Measurements from ENCODE around the gene CEP170.
"Not testable (repeated sequence)": the region's sequence is repeated elsewhere in the genome, so short reads cannot be mapped to it uniquely, and the experiment has no call there.

Gene CEP170

GRCh38 chr1:243150906-243151305 is 104.2 kb downstream of the CEP170 start:
- DNase-seq = not testable (repeated sequence)

GRCh38 chr1:243149120-243149519 is 106.0 kb downstream of the CEP170 start:
- DNase-seq = not testable (repeated sequence)

- DNase-seq = not testable (repeated sequence)
Observed at GRCh38 chr1:243147351-243147750, 107.7 kb downstream of the CEP170 start.

GRCh38 chr1:243140498-243140897 is 114.6 kb downstream of the CEP170 start:
- DNase-seq = not testable (repeated sequence)

- peak; percentile 88 for DNase-seq
Observed at GRCh38 chr1:243122876-243123409, 132.1 kb downstream of the CEP170 start.

- DNase-seq = not testable (repeated sequence)
Observed at GRCh38 chr1:243121939-243122338, 133.1 kb downstream of the CEP170 start.

GRCh38 chr1:243118601-243119322 is 136.3 kb downstream of the CEP170 start:
- not testable (repeated sequence) for DNase-seq

GRCh38 chr1:243116187-243116586 is 138.9 kb downstream of the CEP170 start:
- not testable (repeated sequence) for DNase-seq

GRCh38 chr1:243114769-243115168 is 140.3 kb downstream of the CEP170 start:
- not testable (repeated sequence) for DNase-seq

GRCh38 chr1:243114059-243114713 is 140.9 kb downstream of the CEP170 start:
- DNase-seq = peak; percentile 19

GRCh38 chr1:243107171-243107570 is 147.9 kb downstream of the CEP170 start:
- not testable (repeated sequence) for DNase-seq

- DNase-seq = not testable (repeated sequence)
Observed at GRCh38 chr1:243105652-243106332, 149.3 kb downstream of the CEP170 start.

GRCh38 chr1:243105104-243105503 is 150.0 kb downstream of the CEP170 start:
- not testable (repeated sequence) for DNase-seq

GRCh38 chr1:243104452-243104851 is 150.6 kb downstream of the CEP170 start:
- not testable (repeated sequence) for DNase-seq

- not testable (repeated sequence) for DNase-seq
Observed at GRCh38 chr1:243101551-243102050, 153.5 kb downstream of the CEP170 start.

- DNase-seq = not testable (repeated sequence)
Observed at GRCh38 chr1:243087368-243087767, 167.7 kb downstream of the CEP170 start.
